ENCODE data around the gene GALNT1.

The GALNT1 gene

GRCh38 chr18:35711227-35711626 is 129.7 kb downstream of the GALNT1 start:
- DNase-seq (ENCODE audit: low read depth in 2 of 2, low spot score in 1 of 2), result no peak

- DNase-seq (ENCODE audit: low read depth in 2 of 2, low spot score in 1 of 2), result no peak
These were observed 132.0 kb downstream of the GALNT1 start for GRCh38 chr18:35713545-35713944.

GRCh38 chr18:35714539-35714938 is 133.0 kb downstream of the GALNT1 start:
- DNase-seq (ENCODE audit: low read depth in 2 of 2, low spot score in 1 of 2), result no peak

- DNase-seq (ENCODE audit: low read depth in 2 of 2, low spot score in 1 of 2), result no peak
These were observed 133.6 kb downstream of the GALNT1 start for GRCh38 chr18:35715139-35715538.

GRCh38 chr18:35716169-35716831 is 134.8 kb downstream of the GALNT1 start:
- no peak for DNase-seq (ENCODE audit: low read depth in 2 of 2, low spot score in 1 of 2)

GRCh38 chr18:35717182-35717581 is 135.6 kb downstream of the GALNT1 start:
- DNase-seq (ENCODE audit: low read depth in 2 of 2, low spot score in 1 of 2), result no peak

GRCh38 chr18:35721431-35722081 is 140.0 kb downstream of the GALNT1 start:
- DNase-seq (ENCODE audit: low read depth in 2 of 2, low spot score in 1 of 2), result no peak

GRCh38 chr18:35728676-35729075 is 147.1 kb downstream of the GALNT1 start:
- no peak for DNase-seq (ENCODE audit: low read depth in 2 of 2, low spot score in 1 of 2)

GRCh38 chr18:35729991-35730668 is 148.6 kb downstream of the GALNT1 start:
- no peak for DNase-seq (ENCODE audit: low read depth in 2 of 2, low spot score in 1 of 2)

GRCh38 chr18:35730691-35731370 is 149.3 kb downstream of the GALNT1 start:
- DNase-seq (ENCODE audit: low read depth in 2 of 2, low spot score in 1 of 2), result no peak

- DNase-seq (ENCODE audit: low read depth in 2 of 2, low spot score in 1 of 2), result no peak
These were observed 150.2 kb downstream of the GALNT1 start for GRCh38 chr18:35731701-35732100.

GRCh38 chr18:35732162-35732561 is 150.6 kb downstream of the GALNT1 start:
- DNase-seq (ENCODE audit: low read depth in 2 of 2, low spot score in 1 of 2), result no peak

- DNase-seq (ENCODE audit: low read depth in 2 of 2, low spot score in 1 of 2), result no peak
These were observed 151.1 kb downstream of the GALNT1 start for GRCh38 chr18:35732636-35733035.

- DNase-seq (ENCODE audit: low read depth in 2 of 2, low spot score in 1 of 2), result no peak
These were observed 151.9 kb downstream of the GALNT1 start for GRCh38 chr18:35733408-35733807.

- DNase-seq (ENCODE audit: low read depth in 2 of 2, low spot score in 1 of 2), result no peak
These were observed 155.2 kb downstream of the GALNT1 start for GRCh38 chr18:35736696-35737095.

GRCh38 chr18:35739778-35740177 is 158.2 kb downstream of the GALNT1 start:
- DNase-seq (ENCODE audit: low read depth in 2 of 2, low spot score in 1 of 2), result no peak

GRCh38 chr18:35740656-35741055 is 159.1 kb downstream of the GALNT1 start:
- DNase-seq (ENCODE audit: low read depth in 2 of 2, low spot score in 1 of 2), result no peak

GRCh38 chr18:35743916-35744315 is 162.4 kb downstream of the GALNT1 start:
- DNase-seq (ENCODE audit: low read depth in 2 of 2, low spot score in 1 of 2), result no peak

- DNase-seq (ENCODE audit: low read depth in 2 of 2, low spot score in 1 of 2), result no peak
These were observed 164.3 kb downstream of the GALNT1 start for GRCh38 chr18:35745814-35746213.

- DNase-seq (ENCODE audit: low read depth in 2 of 2, low spot score in 1 of 2), result no peak
These were observed 165.3 kb downstream of the GALNT1 start for GRCh38 chr18:35746826-35747339.

- DNase-seq (ENCODE audit: low read depth in 2 of 2, low spot score in 1 of 2), result no peak
These were observed 166.4 kb downstream of the GALNT1 start for GRCh38 chr18:35747894-35748472.

Measured in stimulated activated CD8-positive, alpha-beta memory T cell treated with anti-CD3 and anti-CD28 coated beads, Interleukin-4, amount 100 ng/mL, for 4 hours (primary cell).